Stimulated activated naive CD4-positive, alpha-beta T cell (primary cell): ENCODE results near the gene MKRN2.
"Not testable (repeated sequence)": the region's sequence is repeated elsewhere in the genome, so short reads cannot be mapped to it uniquely, and the experiment has no call there.

Experiments used
- DNase-seq, 6 experiments: peaks; one replicate each; lab custom pipeline; 2025; lab: John Stamatoyannopoulos, UW

MKRN2 gene, protein sequence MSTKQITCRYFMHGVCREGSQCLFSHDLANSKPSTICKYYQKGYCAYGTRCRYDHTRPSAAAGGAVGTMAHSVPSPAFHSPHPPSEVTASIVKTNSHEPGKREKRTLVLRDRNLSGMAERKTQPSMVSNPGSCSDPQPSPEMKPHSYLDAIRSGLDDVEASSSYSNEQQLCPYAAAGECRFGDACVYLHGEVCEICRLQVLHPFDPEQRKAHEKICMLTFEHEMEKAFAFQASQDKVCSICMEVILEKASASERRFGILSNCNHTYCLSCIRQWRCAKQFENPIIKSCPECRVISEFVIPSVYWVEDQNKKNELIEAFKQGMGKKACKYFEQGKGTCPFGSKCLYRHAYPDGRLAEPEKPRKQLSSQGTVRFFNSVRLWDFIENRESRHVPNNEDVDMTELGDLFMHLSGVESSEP

DNA sequence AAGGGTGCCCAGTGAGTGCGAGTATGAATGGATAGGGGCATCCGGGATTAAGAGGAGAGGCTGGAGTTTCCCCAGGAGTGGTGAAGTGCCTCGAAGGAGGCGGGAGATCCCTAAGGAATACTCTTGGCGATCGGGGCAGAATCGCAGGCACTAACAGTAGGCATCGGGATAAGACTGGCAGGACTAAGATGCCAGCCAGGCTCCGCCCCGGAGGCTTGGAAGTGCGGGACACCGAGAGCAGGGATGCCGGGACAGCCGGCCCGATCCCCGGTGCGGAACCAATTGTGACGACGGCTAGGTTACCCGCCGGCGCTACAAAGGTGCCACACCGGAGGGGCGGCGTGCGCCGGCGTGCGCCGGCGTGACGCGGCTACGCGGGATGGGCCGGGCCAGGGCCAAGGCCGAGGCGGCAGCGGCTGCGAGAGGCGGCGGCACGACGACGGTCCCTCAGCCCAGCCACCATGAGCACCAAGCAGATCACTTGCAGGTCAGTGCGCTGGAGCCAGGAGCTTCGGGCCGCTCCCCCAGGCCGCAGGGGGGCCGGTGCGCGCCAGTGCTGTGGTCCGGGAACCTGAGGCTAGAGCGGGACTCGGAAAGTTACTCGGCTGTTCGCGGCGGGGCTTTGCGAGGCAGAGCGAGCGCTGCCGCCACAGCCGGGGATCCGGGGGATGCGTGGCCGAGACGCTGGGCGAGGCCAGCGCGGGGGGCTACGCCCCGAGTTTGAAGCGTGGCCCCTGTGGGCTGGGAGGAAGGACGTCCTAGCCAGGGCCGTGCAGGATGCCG, at the start of gene MKRN2:
MKRN2 (plus strand) TSS at position 398 of the 783 bp plus-strand sequence; CDS start at position 462, 64 bp downstream.
- peak; percentile 71 to 89 (median 80) for DNase-seq

DNA sequence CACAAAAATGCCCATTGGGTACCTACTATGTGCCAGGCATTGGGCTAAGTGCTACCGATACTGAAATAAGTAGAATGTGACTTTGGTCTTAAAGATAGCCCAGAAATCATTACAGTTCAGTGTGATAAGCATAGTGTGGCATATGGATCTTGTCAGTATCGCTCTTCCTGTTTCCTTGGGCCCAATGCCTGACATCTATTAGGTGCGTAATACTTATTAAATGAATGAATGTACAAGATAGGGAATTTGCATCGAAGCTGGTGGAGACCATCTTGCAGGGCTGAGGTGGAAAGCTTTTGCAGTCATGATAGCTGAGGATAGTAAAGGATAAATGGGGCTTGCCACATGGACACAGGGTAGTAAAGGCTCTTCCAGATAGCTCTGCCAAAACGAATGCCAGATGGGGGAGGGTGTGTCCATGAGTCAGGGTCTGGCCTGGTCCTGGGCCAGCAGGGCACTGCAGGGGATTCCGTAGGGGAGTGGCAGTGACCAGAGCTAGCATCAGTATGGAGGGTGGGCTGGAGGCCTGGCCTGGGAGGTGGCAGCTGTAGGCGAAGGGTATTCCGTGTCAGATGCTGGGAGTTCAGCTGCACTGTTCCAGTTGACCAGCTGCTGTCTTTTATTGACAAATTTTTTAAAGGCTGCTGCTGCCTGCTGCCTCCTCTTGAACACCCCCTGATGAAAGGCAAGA, 49.2 kb upstream of the MKRN2 start:
- no peak for DNase-seq

DNA sequence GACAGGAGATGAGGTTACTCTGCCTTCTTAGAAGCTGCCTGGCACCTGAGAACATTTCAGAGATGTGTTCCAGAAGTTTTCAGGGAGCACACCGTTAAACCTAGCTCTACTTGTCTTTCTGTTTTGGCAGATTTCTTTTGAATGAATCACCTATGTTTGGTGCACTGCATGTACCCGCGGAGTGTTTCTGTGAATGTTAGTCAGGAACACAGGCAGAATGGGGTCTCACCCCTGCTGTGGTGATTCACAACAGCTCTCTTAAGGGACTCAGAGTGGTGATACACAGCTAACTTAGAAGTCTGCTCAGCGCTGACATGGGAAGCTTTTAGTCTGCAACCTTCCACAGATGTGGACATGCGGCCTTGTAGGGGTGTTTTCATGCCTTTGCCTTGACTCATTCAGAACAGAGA, 48.6 kb upstream of the MKRN2 start:
- no peak for DNase-seq

DNA sequence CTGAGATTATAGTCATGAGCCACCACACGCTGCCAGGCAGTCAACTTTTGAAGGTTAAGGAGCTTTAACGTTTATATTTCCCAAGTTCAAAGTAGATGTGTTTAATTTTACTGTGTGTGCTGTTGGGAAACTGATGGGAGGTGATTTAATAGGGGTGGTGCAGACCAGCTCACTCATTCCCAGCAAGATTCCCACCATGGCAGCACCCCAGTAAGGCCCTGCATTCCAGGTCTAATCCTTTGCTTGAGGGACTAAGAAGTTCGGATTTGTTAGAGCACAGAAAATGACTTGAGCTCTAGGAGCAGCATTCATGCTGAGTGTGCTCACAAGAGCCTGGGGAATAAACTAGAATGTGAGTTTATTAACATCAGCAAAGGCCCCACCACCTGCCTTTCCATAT, 47.4 kb upstream of the MKRN2 start:
- no peak for DNase-seq

DNA sequence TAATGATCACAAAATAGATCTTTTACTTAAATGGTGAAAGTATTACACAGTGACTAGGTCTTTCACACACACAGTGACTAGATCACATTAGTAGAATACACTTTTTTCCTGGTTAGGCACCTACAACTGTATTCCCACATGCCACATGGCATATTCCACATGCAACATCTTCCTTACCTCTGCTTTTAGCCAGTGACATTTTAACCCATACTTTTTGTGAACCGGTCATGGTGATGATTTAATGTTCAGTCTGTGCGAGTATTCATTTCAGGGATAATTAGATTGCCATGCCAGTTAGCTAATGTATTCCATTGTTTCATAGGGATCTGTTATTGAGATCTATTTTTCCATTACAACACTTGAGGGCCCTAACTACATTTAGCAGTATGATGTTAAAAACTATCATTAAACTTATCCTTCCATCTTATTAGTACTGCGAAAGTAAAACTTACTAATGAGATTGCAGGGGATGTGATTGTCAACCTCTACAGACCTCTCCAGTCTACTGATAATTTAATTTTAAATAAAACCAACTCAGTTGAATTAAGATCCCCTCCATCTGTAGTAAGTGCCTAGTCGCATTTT, 44.3 kb upstream of the MKRN2 start:
- no peak for DNase-seq

DNA sequence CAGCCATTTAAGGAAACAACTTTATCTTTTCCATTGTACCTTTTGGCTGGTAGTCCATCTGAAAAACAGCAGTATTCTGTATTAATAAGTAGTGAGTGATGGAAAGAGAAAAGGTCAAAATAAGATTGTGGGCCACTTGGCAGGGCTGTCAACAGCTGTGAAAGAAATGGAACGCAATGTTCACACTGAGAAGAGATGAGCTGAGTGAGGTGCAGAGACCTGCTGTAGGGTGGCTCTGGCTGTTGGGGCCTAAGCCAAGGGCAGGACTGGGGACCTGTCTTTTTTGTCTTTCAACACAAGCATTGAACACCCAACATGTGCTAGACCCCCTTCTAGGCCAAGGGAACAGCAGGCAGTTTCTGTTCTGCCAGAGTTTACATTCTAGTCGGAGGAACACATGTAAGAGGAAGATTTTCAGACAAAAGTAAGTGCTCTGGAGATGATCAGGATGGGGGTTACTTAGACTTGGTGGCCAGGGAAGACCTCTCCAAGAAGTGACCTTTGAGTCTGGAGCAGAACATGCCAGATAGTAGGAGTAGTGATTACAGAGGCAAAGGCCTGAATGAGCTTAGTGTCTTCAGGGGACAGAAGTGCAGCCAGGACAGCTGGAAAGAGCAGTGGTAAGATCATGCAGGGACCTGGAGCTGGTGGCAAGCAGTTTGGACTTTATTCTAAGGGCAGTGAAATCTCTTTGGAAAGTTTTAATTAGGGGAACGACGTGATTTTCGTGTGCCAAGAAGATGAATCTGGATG, 43.0 kb upstream of the MKRN2 start:
- no peak for DNase-seq

DNA sequence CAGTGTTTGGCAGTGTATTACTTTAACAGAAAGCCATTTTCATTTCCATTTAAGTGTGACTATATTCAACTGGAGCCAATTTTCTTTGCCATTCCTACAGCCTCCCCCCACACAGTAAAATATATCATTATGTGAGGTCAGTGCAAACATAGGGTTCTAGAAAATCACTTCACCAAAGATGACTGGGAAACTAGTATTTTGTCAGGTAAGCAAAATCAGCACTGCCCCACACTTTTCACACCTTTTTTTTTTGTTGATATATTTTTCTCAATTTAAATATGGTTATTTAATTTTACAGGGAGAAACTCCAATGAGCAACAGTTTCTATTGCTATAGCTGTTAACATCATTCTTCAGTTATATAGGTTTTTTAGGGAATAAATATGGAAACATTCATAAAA, 41.3 kb upstream of the MKRN2 start:
- DNase-seq = no peak

DNA sequence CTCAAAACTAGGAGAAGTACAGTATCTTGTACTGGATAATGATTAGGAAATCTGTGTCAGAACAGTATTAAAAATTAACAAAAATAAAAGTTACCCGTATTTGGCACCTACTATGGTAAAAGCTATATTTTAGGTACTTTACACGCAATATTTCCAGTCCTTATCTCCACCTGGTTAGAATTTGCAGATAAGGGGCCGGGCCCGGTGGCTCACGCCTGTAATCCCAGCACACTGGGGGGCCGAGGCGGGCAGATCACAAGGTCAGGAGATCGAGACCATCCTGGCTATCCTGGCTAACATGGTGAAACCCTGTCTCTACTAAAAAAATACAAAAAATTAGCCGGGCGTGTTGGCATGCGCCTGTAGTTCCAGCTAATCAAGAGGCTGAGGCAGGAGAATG, 40.0 kb upstream of the MKRN2 start:
- DNase-seq = no peak

DNA sequence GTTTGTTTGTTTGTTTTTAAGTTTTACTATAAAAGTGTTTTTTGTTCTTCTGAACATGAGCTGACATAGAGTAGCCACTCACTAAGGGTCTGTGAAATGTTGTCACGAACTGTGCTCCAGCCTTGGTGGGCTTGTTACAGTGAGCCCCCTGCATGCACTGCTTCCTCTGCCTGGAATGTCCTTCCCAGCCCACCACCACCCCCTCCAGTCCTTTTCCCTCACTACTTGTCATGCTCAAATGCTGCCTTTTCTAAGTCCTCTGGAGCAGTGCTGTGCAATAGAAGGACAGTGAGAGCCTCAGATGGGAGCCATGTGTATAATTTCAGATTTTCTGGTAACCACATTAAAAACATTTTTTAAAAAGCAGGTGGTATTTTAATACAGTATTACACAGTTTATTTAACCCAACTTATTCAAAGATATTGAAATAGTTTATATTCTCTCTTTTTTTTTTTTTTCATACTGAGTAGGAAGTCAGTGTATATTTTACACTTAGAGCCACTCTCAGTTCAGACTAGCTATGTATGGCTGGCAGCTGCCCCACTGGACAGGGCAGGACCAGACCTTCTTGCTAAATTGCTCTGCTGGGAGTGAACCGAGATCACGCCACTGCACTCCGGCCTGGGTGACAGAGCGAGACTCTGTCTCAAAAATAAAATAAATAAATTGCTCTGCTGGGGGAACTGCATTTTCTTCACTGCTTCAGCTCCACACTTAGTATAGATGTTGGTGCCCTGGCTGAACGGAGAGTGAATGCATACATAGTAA, 38.4 kb upstream of the MKRN2 start:
- no peak for DNase-seq

DNA sequence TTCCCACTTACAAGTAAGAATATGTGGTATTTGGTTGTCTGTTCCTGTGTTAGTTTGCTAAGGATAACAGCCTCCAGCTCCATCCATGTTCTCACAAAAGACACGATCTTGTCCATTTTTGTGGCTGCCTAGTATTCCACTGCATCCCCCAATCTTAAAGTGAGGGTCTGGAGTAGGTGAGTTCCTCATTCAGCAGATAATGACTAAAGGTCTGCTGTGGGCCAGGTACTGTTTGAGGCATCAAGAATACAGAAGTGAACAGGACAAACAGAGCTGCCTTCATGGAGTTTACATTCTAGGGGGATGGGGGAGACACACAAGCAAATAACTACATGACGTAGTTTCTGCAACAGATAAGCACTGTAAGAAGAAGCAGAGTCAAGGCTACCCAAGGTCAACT, 35.9 kb upstream of the MKRN2 start:
- no peak for DNase-seq

DNA sequence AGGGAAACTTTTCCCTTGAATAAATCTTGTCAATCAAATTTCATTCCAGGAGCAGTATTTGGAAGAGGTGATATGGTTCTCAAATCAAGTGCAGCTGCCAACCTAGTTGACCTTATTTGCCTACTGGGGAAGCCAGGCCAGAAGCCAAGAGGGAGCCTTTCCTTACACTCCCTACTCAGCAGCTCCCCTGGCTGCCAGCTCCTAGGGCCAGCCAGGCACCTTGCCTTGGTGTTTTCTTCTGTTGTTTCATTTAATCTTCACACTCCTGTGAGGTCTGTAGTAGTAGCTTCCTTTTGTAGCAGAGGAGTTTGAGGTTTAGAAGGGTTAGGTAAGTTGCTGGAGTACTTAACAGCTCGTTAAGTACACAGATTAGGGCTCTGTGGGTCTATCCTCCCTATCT, 34.2 kb upstream of the MKRN2 start:
- DNase-seq = no peak

DNA sequence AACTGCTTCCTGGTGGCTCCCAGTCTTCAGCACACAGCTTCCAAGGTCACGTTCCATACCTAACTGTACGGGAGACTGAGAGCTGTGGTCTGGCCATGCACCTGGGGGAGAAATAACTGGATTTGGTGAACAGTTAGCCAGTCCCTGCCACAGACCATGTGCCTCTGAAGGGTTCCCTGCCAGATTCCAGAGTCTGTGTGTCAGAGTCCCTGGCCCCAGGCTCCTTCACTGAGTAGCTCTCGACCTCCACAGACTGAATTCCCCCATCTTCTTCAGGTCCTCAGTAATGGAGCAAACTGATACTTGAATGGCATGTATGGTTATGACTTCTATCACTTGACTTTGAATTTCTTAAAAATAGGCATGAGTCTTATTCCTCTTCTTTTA, 29.1 kb upstream of the MKRN2 start:
- no peak for DNase-seq

DNA sequence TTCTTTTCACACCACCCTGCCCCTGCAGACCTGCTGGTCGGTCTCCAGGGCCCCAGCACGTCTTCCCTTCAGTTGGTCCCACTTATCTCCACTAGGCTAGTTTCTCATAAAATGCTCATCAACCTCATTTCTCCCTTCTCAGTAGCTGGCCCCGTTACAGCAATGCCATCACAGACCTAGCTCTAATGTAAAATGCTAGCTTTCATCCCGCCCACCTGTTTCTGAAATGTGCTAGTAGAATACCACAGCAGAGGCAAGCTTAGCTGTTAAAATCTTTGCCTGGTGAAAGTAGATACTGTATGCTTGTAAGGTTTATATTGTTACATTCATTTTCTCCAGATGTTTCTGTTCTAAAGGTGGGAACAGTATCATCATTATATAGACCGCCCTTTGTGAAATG, 24.7 kb upstream of the MKRN2 start:
- DNase-seq = no peak

DNA sequence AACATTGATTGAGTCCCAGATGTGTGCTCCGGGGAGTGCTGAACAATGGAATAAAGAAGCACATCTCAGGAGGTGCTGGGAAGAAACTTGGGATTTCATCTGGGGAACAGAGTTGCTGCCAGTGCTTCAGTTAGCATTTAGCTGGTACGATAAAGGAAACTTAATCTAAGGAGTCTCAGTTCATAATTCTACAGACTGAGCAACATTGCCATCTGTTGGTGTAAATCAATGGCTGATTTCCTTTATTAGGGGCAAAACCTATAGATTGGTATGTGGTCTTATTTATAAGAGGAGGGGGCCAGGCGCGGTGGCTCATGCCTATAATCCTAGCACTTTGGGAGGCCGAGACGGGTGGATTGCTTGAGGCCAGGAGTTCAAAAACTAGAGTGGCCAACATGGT, 20.5 kb upstream of the MKRN2 start:
- no peak for DNase-seq

DNA sequence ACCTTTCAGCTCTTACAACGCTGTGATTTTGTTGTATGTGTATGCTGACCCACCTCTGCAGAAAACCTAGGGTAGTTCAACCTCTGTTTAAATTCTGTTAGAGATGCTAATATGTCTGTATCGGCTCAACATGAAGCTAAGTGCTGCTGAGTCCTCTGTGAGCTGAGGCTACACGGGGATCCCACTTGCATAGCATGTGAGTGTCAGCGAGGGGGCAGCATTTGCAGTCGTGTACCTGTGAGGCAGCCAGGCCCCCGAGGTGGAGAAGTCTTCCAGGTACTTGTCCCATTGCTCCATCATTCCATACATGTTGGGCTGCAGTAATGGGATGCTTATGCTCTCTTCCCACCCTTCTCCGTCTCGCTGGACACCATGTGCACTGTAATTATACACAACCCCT, 15.3 kb upstream of the MKRN2 start:
- no peak for DNase-seq

DNA sequence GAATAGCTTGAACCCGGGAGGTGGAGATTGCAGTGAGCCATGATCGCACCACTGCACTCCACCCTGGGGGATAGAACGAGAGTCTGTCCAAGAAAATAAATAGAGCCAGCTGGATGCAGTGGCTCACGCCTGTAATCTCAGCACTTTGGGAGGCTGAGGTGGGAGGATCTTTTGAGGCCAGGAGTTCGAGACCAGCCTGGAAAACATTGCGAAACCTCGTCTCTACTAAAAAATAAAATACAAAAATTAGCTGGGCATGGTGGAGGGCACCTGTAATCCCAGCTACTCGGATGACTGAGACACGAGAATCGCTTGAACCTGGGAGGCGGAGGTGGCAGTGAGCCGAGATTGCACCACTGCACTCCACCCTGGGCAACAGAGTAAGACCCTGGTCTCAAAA, 13.4 kb upstream of the MKRN2 start:
- not testable (repeated sequence) for DNase-seq

DNA sequence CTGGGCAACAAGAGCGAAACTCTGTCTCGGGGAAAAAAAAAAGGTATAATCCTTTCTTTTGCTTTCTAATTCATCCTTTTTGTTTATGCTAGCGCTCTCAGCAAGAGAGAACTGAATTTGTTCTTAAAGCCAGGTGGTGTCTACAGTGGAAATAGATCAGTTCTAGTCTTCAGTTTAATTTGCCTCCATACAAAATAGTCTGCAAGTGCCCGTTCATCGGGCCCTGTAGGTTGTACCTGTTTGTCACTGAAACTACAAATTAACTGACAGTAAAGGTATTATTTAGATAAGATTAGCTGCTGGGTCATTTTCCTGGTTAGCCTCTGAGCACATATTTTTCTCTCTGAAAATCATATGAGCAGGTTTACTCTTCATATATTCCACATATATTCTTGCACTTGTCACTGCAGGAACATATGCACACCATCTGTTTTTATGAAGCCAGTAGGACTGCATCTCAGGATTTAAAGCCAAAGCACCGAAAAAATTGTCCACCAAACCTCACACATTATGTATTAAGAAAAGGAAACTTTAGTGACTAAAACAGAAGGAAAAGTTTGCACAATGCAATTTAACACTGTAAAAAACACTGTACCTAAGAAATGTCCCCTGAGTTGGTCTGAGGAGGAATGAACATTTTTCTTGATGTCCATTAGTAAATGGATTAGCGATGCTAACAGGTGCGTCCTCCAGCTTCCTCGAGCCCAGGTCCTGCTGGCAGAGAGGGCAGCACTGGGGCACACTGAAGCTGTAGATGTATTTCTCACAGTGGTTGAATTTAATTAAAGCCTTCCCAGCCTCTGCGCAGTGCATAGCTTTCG, 12.0 kb upstream of the MKRN2 start:
- DNase-seq = no peak

DNA sequence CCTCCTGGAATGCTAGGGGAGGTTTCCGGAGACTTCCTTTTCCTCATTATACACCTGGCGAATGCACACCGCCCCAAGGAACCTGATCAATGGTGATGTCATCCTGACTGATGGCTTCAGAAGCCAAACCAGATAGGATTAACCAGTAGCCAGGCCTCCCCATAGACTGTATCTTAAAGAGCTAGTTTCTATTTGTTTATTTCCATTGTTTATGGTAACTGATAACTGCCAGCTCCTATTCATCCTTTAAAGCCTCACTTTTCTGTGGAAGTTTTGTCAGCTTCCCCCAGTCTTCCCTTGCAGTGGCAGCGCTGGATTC, 11.5 kb upstream of the MKRN2 start, which contains the start of gene MKRN2OS:
MKRN2OS (minus strand) TSS at position 27 of the 319 bp plus-strand sequence. CDS start 35 bp downstream, outside the sequence.
- DNase-seq = no peak

DNA sequence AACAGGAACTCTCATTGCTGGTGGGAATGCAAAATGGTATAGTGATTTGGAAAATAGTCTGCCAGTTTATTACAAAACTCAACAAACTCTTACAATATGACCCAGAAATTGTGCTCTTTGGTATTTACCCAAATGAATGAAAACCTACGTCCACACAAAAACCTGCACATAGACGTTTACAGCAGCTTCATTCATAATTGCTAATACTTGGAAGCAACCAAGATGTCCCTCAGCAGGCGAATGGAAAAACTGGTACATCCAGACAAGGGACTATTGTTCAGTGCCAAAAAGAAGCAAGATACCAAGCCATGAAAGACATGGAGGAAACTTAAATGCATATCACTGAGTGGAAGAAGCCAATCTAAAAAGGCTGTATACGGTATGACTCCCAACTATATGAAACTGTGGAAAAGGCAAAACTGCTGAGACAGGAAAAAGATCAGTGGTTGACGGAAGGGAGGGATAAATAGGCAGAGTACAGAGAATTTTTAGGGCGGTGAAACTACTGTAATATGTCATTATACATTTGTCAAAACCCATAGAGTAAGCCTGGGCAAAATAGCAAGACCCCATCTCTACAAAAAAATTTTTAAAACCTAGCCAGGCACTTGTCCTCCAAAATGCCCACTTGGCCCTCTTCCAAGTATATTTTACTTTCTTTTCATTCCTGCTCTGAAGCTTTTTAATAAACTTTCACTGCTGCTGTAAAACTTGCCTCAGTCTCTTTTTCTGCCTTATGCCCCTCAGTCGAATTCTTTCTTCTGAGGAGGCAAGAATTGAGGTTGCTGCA, 6.7 kb upstream of the MKRN2 start:
- no peak for DNase-seq
